ENCODE results near the gene GJD2. TPM values are rescaled to one million over a fixed set of nuclear protein-coding genes. Genes with fewer than 3 reads are reported as not detected.

The GJD2 gene
- total and polyA plus RNA-seq, 4 donors, result not detected

GRCh38 chr15:34793901-34794300, 39.1 kb upstream of the GJD2 start:
- H3K27ac ChIP-seq (ENCODE audit: low read depth in 1 of 2, low read length in 2 of 2), result no peak overlapping the region
- WGBS, result 48% methylated on average over 2 of the region's 2 CpGs
- peaks cover 0 to 6% (median 2%) of the 10 kb centered on the region in 4 donors for H3K27me3 ChIP-seq (ENCODE audit: control insufficient read depth in 4 of 4, insufficient read depth in 4 of 4, low read length in 3 of 4)
- H3K9me3 ChIP-seq (ENCODE audit: control insufficient read depth in 4 of 4, low read length in 3 of 4), result no peaks in the 10 kb centered on the region
- TF ChIP-seq ATF3 (IDR thresholded peaks at IDR 0.05), result no peak
- TF ChIP-seq JUND (IDR thresholded peaks at IDR 0.05), result no peak
- no peak for TF ChIP-seq REST (IDR thresholded peaks at IDR 0.05)
- no peak for TF ChIP-seq RAD21 (IDR thresholded peaks at IDR 0.05)
- TF ChIP-seq RXRA (IDR thresholded peaks at IDR 0.05), result no peak
- no peak for TF ChIP-seq GABPA (IDR thresholded peaks at IDR 0.05 in 1 of 2, conservative IDR thresholded peaks at IDR 0.05 in 1 of 2)
- no peak for TF ChIP-seq MAX (IDR thresholded peaks at IDR 0.05)
- no peak for TF ChIP-seq FOXA1 (IDR thresholded peaks at IDR 0.05)
- peaks cover 0 to 4% (median 2%) of the 10 kb centered on the region in 4 donors for H3K4me1 ChIP-seq (ENCODE audit: control insufficient read depth in 4 of 4, insufficient read depth in 4 of 4, low read length in 3 of 4)
- no peak overlapping the region for H3K4me3 ChIP-seq (ENCODE audit: low read depth in 1 of 3, low read length in 3 of 3)
- H3K36me3 ChIP-seq (ENCODE audit: control insufficient read depth in 4 of 4, insufficient read depth in 3 of 4, low read depth in 1 of 4, low read length in 3 of 4), result no peaks in the 10 kb centered on the region
- H3K9ac ChIP-seq (ENCODE audit: low read depth in 1 of 2, low read length in 2 of 2), result no peak overlapping the region
- no peak for DNase-seq (ENCODE audit: low spot score)

- WGBS, result 81% methylated on average over 9 of the region's 9 CpGs
- H3K27ac ChIP-seq (ENCODE audit: low read depth in 1 of 2, low read length in 2 of 2), result no peak overlapping the region
- TF ChIP-seq YY1 (IDR thresholded peaks at IDR 0.05), result no peak
- no peak for TF ChIP-seq EGR1 (IDR thresholded peaks at IDR 0.05; ENCODE audit: low read depth in 2 of 2)
- no peak for TF ChIP-seq SP1 (IDR thresholded peaks at IDR 0.05)
- no peak for TF ChIP-seq CTCF (IDR thresholded peaks at IDR 0.05; ENCODE audit: low read depth, low read length, missing input control)
- TF ChIP-seq REST (IDR thresholded peaks at IDR 0.05), result no peak
- TF ChIP-seq FOXA1 (IDR thresholded peaks at IDR 0.05), result no peak
- no peak for TF ChIP-seq ZBTB33 (IDR thresholded peaks at IDR 0.05)
- TF ChIP-seq ATF3 (IDR thresholded peaks at IDR 0.05), result no peak
- TF ChIP-seq GABPA (IDR thresholded peaks at IDR 0.05 in 1 of 2, conservative IDR thresholded peaks at IDR 0.05 in 1 of 2), result no peak
- TF ChIP-seq RXRA (IDR thresholded peaks at IDR 0.05), result no peak
- TF ChIP-seq FOXA2 (IDR thresholded peaks at IDR 0.05), result no peak
- no peak for TF ChIP-seq HNF4A (conservative IDR thresholded peaks at IDR 0.05)
- H3K27me3 ChIP-seq (ENCODE audit: control insufficient read depth in 4 of 4, insufficient read depth in 4 of 4, low read length in 3 of 4), result peaks cover 0 to 6% (median 2%) of the 10 kb centered on the region in 4 donors
- no peaks in the 10 kb centered on the region for H3K36me3 ChIP-seq (ENCODE audit: control insufficient read depth in 4 of 4, insufficient read depth in 3 of 4, low read depth in 1 of 4, low read length in 3 of 4)
- no peak overlapping the region for H3K9ac ChIP-seq (ENCODE audit: low read depth in 1 of 2, low read length in 2 of 2)
- DNase-seq (ENCODE audit: low spot score), result no peak
- no peak overlapping the region for H3K4me3 ChIP-seq (ENCODE audit: low read depth in 1 of 3, low read length in 3 of 3)
- H3K9me3 ChIP-seq (ENCODE audit: control insufficient read depth in 4 of 4, low read length in 3 of 4), result no peaks in the 10 kb centered on the region
- peaks cover 0 to 4% (median 2%) of the 10 kb centered on the region in 4 donors for H3K4me1 ChIP-seq (ENCODE audit: control insufficient read depth in 4 of 4, insufficient read depth in 4 of 4, low read length in 3 of 4)
These were observed 38.3 kb upstream of the GJD2 start for GRCh38 chr15:34793071-34793470.
